Limb (tissue), 2 donors: ENCODE results near the gene IL21R.

Experiments
- DNase-seq, 2 donors: peaks; one replicate each; pipeline ENCODE4 v3.0.0-alpha.2; 2016; ENCODE audit errors: extremely low spot score in 2 of 2

IL21R gene

DNA sequence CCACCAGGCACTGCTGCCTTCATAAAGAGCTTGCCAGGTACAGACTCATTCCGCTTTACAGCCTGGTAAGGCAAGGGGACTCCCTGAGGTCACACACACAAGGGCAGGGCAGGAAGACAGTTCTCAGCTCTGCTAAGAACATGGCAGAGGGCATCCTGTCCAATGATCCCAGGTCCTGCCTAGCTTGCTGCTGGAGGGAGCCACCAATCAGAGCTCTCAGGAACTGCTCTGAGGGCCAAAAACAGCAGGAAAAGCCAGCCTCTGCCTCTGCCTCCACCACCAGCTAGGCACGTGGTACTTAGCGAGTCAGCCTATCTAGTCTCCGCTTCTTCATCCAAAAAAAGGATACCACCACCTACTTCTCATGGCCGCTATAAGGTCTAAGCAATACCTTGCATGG, 81.7 kb downstream of the IL21R start:
- DNase-seq = no peak

GRCh38 chr16:27485126-27485525, 83.2 kb downstream of the IL21R start:
- DNase-seq = no peak

DNA sequence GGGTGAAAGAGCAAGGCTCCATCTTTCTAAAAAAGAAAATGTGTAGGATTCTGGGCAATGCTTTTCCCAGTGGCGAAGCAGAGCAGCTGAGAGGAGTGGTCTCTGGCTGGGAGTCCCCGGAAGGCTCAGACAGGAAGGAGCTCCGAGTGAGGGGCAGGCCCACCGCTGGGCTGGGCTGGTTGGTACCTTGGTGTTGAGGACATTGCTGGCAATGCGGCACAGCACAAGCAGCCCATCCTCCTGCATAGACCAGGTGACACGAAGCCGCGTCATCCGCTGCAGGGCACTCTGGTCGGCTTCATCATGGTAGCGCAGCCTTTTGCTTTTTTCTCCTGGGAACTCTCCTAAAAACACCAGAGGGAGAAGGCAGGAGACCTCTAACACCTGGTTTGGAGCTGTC, 83.8 kb downstream of the IL21R start:
- no peak for DNase-seq

DNA sequence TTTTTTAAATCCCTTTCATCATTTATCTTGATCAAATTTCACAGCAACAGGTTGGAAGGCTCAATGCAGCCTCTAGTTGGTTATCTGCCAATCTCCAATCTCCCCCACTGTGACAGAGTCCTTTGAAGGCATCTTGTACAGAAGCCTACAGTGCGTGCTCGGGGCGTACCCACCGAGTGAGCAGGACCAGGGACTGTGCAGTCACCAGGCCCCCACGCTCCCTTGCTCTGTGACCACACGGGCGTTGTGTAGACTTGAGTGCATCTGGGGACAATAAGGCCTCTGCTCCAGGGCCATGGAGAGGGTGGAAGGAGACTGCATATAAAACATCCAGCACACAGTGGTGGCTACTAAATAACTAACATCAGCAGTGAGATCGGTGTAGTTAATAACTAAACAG, 84.4 kb downstream of the IL21R start:
- DNase-seq = no peak

DNA sequence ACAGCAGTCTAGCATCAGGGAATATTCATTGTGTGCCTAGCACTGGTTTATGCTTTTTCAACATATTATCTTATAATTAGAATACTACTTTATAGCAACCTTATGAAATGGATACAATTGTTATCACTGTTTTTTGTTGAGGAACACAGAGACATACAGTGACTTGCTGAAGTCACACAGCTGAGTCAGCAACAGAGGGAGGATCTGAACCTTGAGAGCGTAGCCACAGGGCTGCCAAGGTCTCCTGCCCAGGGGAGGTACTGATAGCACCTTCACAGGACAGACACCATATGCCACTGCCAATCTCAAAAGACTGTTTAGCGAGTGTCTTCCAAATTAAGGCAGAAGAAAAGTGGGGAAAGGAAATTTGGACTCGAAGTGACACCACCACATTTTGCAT, 84.8 kb downstream of the IL21R start:
- DNase-seq = no peak

GRCh38 chr16:27489421-27489820, 87.4 kb downstream of the IL21R start:
- no peak for DNase-seq

GRCh38 chr16:27489906-27490305, 87.9 kb downstream of the IL21R start:
- no peak for DNase-seq

DNA sequence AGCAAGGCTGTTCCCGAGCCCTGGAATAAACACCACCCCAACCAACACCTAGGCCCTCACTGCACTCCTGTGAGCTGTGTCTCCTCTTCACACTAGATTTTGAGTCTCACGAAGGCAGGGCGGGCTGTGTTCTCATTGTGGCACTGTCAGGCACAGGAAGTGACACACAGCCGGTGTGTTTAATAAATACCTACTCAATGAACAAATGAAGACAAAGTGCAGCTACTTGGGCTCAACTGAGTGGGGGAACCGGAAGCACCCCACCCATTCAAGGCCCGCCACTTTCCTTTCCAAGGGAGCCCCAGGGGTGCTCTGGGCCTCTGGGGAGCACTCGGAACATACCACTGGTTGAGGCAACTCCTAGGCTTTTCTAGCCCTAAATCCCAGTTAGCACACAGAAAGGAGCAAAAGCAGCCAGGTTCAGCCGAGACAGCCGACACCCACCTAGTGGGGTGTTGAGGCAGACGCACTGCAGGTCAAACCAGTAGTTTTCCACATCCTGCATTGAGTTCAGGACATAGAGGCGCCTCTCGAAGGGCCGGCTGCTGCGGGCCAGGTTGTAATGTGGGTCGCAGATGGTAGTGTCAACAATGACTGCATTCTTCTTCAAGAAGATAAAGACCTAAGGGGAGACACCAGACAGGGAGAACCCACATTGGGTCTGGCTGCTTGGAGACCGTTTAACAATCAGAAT, 90.1 kb downstream of the IL21R start:
- no peak for DNase-seq

GRCh38 chr16:27492588-27492979, 90.6 kb downstream of the IL21R start:
- DNase-seq = no peak

- DNase-seq = peak; percentile 11 to 72
Observed at GRCh38 chr16:27495191-27495590, 93.2 kb downstream of the IL21R start.

DNA sequence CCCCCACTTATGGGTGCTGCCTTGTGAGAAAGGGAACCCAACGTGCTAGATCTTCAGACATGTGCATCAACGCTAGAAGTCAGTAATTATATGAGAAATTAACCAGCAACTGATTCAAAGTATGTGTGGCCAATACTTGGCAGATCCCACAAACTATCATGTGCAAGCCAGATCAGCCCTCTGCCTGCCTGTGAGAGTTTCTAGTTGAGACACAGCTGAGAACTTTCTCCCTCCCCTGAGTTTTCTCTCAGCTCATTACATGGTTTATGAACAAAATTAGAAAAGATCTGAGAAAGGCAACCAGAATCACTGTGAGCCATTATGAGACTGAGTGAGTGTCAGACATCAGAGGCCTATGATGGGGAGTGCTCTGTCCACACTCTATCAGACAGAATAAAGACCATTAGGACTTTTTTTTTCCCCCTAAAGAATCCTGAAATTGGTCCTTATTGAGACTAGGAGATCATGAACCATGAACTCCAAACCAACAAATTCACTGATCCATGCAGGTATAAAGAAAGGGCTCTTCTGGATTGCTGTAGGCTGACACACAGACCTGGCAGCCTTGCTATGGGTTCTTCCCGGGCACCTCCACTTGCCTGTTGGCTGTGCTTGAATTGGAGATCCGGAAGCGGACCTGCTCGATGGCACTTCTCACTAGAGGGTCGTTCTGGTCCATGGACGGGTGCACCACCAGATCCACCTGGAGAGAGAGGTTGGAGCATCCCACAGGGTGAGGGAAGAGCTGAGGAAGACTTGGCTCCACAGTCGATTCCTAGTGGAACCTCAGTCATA, 96.3 kb downstream of the IL21R start:
- DNase-seq = no peak

DNA sequence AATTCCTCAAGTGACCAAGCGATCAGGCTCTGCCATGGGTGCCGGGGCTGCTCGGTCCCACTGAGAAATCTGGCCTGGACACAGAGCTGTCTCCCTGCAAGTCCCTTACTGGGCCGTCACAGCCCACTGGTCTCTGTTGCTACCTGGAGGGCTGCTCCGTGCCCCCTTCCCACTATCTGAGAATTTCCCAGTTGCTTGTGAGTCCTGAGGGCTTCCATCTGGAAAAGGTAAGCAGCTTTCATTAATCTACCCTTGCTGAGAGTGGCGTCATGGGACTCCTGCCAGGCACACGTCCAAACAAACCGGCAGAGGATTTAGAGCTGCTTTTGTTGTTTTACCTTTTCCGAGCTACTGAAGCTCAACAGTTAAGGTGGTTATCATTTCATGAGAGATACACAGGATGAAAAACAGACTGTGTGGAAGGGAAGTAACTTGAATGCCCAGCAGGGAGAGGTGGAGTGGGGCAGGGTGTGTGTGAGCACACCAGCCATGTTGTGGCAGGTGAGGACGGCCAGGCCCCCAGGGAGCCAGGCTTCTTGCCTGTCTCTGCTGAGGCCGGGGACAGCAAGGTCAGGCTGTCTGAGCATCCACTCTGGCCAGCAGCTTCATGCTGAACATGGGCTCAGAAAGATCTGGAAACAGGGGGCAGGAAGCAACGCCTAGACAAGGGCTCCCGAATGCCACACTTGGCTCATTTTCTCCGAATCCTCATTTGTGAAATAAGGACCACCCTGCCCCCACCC, 97.1 kb downstream of the IL21R start:
- DNase-seq = no peak

GRCh38 chr16:27499659-27500055, 97.7 kb downstream of the IL21R start:
- no peak for DNase-seq

DNA sequence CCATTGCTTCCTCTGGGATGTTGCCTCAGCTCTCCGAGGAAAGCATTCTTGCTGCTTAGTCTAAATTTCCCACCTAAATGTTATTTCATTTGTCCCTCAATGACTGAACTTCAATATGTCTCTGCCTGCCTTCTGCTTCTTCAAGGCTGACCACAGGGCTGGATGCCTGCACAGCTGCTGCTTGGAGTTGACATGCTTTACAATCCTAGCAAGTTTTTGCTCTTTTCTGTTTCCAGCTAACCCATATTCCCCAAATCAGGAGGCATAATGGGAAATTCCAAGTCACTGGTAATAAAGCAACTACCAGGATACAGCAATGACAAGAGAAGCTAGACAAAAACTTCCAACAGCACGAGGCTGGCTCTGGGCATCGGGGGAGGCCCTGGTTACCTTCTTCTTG, 98.8 kb downstream of the IL21R start:
- DNase-seq = no peak
